Panc1 (cell line): Measurements from ENCODE around the gene ENOX2.

Experiments used
- POLR2AphosphoS5 ChIP-seq: IDR thresholded peaks from 2 replicates; pipeline ENCODE4 v1.6.1; 2012; ENCODE audit warnings: mild to moderate bottlenecking, low read depth, low read length, moderate library complexity
- TF ChIP-seq, protein P1 (sequence below): fragments of 450-650 bp; IDR thresholded peaks from 2 replicates; pipeline ENCODE4 v1.5.1; 2017; ENCODE audit warnings: mild to moderate bottlenecking
- TF ChIP-seq, protein P2 (sequence below), 2 experiments: IDR thresholded peaks; 2 replicates each; pipeline ENCODE4 v1.6.1; 2011 to 2012; ENCODE audit warnings: low read depth in 2 of 2, control low read depth in 1 of 2, low read length in 1 of 2, mild to moderate bottlenecking in 1 of 2, moderate library complexity in 1 of 2; ENCODE audit not compliant: insufficient read depth in 1 of 2

DNA sequence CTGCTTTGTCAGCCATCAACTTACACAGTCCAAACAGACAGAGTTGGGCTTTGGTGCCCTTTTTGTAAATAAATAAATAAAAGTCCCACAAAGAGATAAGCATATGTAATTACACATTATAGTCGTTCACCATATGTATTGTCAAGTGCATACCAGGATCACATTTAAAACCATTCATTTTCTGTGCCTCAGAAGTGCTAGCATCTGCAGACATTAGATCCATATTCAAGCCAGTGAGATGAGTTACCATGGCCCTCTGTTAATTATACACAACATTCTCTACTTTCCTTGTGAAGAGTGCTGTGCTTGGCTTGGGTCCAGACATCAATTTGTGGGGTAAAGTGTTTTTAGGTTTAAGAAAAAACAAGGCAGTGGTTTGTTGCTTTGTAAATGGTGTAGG, 76.8 kb downstream of the ENOX2 start:
- TF ChIP-seq, protein P1, sequence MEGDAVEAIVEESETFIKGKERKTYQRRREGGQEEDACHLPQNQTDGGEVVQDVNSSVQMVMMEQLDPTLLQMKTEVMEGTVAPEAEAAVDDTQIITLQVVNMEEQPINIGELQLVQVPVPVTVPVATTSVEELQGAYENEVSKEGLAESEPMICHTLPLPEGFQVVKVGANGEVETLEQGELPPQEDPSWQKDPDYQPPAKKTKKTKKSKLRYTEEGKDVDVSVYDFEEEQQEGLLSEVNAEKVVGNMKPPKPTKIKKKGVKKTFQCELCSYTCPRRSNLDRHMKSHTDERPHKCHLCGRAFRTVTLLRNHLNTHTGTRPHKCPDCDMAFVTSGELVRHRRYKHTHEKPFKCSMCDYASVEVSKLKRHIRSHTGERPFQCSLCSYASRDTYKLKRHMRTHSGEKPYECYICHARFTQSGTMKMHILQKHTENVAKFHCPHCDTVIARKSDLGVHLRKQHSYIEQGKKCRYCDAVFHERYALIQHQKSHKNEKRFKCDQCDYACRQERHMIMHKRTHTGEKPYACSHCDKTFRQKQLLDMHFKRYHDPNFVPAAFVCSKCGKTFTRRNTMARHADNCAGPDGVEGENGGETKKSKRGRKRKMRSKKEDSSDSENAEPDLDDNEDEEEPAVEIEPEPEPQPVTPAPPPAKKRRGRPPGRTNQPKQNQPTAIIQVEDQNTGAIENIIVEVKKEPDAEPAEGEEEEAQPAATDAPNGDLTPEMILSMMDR: no peak
- TF ChIP-seq POLR2AphosphoS5: no peak
- TF ChIP-seq, protein P2, sequence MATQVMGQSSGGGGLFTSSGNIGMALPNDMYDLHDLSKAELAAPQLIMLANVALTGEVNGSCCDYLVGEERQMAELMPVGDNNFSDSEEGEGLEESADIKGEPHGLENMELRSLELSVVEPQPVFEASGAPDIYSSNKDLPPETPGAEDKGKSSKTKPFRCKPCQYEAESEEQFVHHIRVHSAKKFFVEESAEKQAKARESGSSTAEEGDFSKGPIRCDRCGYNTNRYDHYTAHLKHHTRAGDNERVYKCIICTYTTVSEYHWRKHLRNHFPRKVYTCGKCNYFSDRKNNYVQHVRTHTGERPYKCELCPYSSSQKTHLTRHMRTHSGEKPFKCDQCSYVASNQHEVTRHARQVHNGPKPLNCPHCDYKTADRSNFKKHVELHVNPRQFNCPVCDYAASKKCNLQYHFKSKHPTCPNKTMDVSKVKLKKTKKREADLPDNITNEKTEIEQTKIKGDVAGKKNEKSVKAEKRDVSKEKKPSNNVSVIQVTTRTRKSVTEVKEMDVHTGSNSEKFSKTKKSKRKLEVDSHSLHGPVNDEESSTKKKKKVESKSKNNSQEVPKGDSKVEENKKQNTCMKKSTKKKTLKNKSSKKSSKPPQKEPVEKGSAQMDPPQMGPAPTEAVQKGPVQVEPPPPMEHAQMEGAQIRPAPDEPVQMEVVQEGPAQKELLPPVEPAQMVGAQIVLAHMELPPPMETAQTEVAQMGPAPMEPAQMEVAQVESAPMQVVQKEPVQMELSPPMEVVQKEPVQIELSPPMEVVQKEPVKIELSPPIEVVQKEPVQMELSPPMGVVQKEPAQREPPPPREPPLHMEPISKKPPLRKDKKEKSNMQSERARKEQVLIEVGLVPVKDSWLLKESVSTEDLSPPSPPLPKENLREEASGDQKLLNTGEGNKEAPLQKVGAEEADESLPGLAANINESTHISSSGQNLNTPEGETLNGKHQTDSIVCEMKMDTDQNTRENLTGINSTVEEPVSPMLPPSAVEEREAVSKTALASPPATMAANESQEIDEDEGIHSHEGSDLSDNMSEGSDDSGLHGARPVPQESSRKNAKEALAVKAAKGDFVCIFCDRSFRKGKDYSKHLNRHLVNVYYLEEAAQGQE (IDR thresholded peaks at IDR 0.05; ENCODE audit: insufficient read depth in 1 of 2, low read depth in 2 of 2, low read length in 1 of 2): no peak
